IMR-90 (cell line): Measurements from ENCODE around the gene MYBPHL. TPM values are rescaled to one million over a fixed set of nuclear protein-coding genes. Genes with fewer than 3 reads are reported as not detected.

Experiments used
- ATAC-seq: fragments of 200-7000 bp; cut with Tn5 transposase; 2 replicates; pipeline ENCODE4 v1.9.1; 2020; ENCODE audit warnings: low read depth, mild to moderate bottlenecking, moderate library complexity
- BruUV-seq: library from RNA; stranded (reverse); fragments of 400-500 nt; replicated peaks from 2 replicates; lab custom pipeline; 2021; lab: Mats Ljungman, UMichigan
- CTCF ChIA-PET: fragments of 300-600 bp; formaldehyde crosslinking; extraction: SDS; loops from one replicate; lab custom pipeline; 2021; ENCODE audit warnings: antibody characterized with exemption; lab: Yijun Ruan, JAX
- POLR2A ChIA-PET: fragments of 300-600 bp; sonication (Branson Sonifier 250); formaldehyde crosslinking; loops from one replicate; lab custom pipeline; 2022; ENCODE audit warnings: antibody characterized with exemption; ENCODE audit not compliant: unreplicated experiment; lab: Charles Lee
- DNase-seq: peaks from one replicate; pipeline ENCODE4 v3.0.0; 2013
- H2AFZ ChIP-seq: replicated peaks from 2 replicates; pipeline ENCODE3; 2013; ENCODE audit warnings: low read length, mild to moderate bottlenecking; ENCODE audit not compliant: poor library complexity
- H2AK5ac ChIP-seq: 2 replicates; pipeline ENCODE4 v1.6.1; 2013; ENCODE audit warnings: low read depth, low read length, inconsistent platforms
- H2AK9ac ChIP-seq: replicated peaks from 2 replicates; pipeline ENCODE3; 2013; ENCODE audit warnings: mild to moderate bottlenecking, low read depth, low read length, moderate library complexity; ENCODE audit not compliant: poor library complexity
- H2BK120ac ChIP-seq: 2 replicates; pipeline ENCODE4 v1.6.1; 2013; ENCODE audit warnings: low read depth, low read length, inconsistent platforms
- H2BK15ac ChIP-seq: 3 replicates; pipeline ENCODE4 v1.6.1; 2013; ENCODE audit warnings: low read depth, low read length, inconsistent platforms
- H2BK20ac ChIP-seq: 2 replicates; pipeline ENCODE4 v1.6.1; 2013; ENCODE audit warnings: low read depth, mild to moderate bottlenecking, inconsistent platforms, low read length, moderate library complexity
- H2BK5ac ChIP-seq: 2 replicates; pipeline ENCODE4 v1.6.1; 2013; ENCODE audit warnings: mild to moderate bottlenecking, low read depth, low read length, inconsistent platforms; ENCODE audit not compliant: poor library complexity, severe bottlenecking
- H3K14ac ChIP-seq: replicated peaks from 2 replicates; pipeline ENCODE4 v1.6.1; 2013; ENCODE audit warnings: low read depth, low read length, inconsistent platforms
- H3K18ac ChIP-seq: 2 replicates; pipeline ENCODE4 v1.6.1; 2013; ENCODE audit warnings: low read depth, low read length, control low read depth
- H3K23ac ChIP-seq: 2 replicates; pipeline ENCODE4 v1.6.1; 2013; ENCODE audit warnings: low read depth, low read length, inconsistent platforms
- H3K27ac ChIP-seq: 2 replicates; pipeline ENCODE4 v1.5.1; 2013; ENCODE audit warnings: mild to moderate bottlenecking, control low read depth, low read length; ENCODE audit not compliant: insufficient read depth
- H3K27me3 ChIP-seq: 2 replicates; pipeline ENCODE4 v1.6.1; 2013; ENCODE audit warnings: low read length; ENCODE audit not compliant: control insufficient read depth, insufficient read depth
- H3K36me3 ChIP-seq: 2 replicates; pipeline ENCODE4 v1.6.1; 2013; ENCODE audit warnings: low read length, mixed read lengths; ENCODE audit not compliant: control insufficient read depth, insufficient read depth
- H3K4ac ChIP-seq: 2 replicates; pipeline ENCODE4 v1.6.1; 2013; ENCODE audit warnings: low read depth, low read length, inconsistent platforms
- H3K4me1 ChIP-seq: 2 replicates; pipeline ENCODE4 v1.6.1; 2013; ENCODE audit warnings: low read length, mixed read lengths; ENCODE audit not compliant: control insufficient read depth, insufficient read depth
- H3K4me2 ChIP-seq: 2 replicates; pipeline ENCODE4 v1.6.1; 2013; ENCODE audit warnings: low read depth, mild to moderate bottlenecking, control low read depth, low read length, moderate library complexity
- H3K4me3 ChIP-seq: 2 replicates; pipeline ENCODE4 v1.5.1; 2013; ENCODE audit warnings: low read depth, mild to moderate bottlenecking, control low read depth, low read length, moderate library complexity; ENCODE audit not compliant: insufficient read depth
- H3K56ac ChIP-seq: 2 replicates; pipeline ENCODE4 v1.6.1; 2013; ENCODE audit warnings: low read length, inconsistent platforms; ENCODE audit not compliant: insufficient read depth; ENCODE audit errors: extremely low read depth
- H3K79me1 ChIP-seq, 2 experiments: 2 replicates each; pipeline ENCODE4 v1.6.1; 2013; ENCODE audit warnings: low read length in 2 of 2, inconsistent platforms in 1 of 2, low read depth in 1 of 2
- H3K9ac ChIP-seq: 2 replicates; pipeline ENCODE4 v1.6.1; 2013; ENCODE audit warnings: low read depth, low read length, control low read depth
- H3K9me1 ChIP-seq: 2 replicates; pipeline ENCODE4 v1.6.1; 2013; ENCODE audit warnings: low read length, inconsistent platforms; ENCODE audit not compliant: insufficient read depth
- H3K9me3 ChIP-seq: 2 replicates; pipeline ENCODE4 v1.6.1; 2013; ENCODE audit warnings: low read length; ENCODE audit not compliant: control insufficient read depth, insufficient read depth
- H4K20me1 ChIP-seq: 2 replicates; pipeline ENCODE4 v1.6.1; 2013; ENCODE audit warnings: low read length, inconsistent platforms; ENCODE audit not compliant: insufficient read depth
- H4K5ac ChIP-seq: 2 replicates; pipeline ENCODE4 v1.6.1; 2013; ENCODE audit warnings: mild to moderate bottlenecking, low read depth, low read length, control low read depth
- H4K8ac ChIP-seq, 2 experiments: 2 replicates each; pipeline ENCODE4 v1.6.1; 2013; ENCODE audit warnings: low read depth in 2 of 2, low read length in 2 of 2, control low read depth in 1 of 2, inconsistent platforms in 1 of 2
- H4K91ac ChIP-seq: 2 replicates; pipeline ENCODE4 v1.6.1; 2013; ENCODE audit warnings: low read depth, low read length, inconsistent platforms; ENCODE audit not compliant: insufficient read depth
- NFE2L2 ChIP-seq: fragments of 150-350 bp; IDR thresholded peaks from 2 replicates; pipeline ENCODE4 v1.6.1; 2016; ENCODE audit warnings: low read depth, mild to moderate bottlenecking, low read length
- WGBS, 2 experiments: methylation state at CpG; one replicate each; pipeline versions ENCODE4 v1.1.5 to v1.1.7; 2013; ENCODE audit warnings: missing lambda C conversion rate in 2 of 2; ENCODE audit not compliant: insufficient read length in 1 of 2; ENCODE audit errors: extremely low coverage in 2 of 2; 5-methylcytosine and 5-hydroxymethylcytosine counted together
- dilution Hi-C: fragments of 300-500 bp; cut with HindIII; formaldehyde crosslinking; loops from one replicate; pipeline ENCODE4 v1.14.3; 2018; ENCODE audit warnings: low sequenced_read_pairs; ENCODE audit not compliant: unreplicated experiment
- in situ Hi-C: fragments of 300-500 bp; cut with MboI; formaldehyde crosslinking; loops from 3 replicates; pipeline ENCODE4 v1.14.3; 2019; ENCODE audit warnings: low sequenced_read_pairs, inconsistent platforms, mixed read lengths
- intact Hi-C: fragments of 100-400 bp; cut with micrococcal nuclease; formaldehyde crosslinking; loops from 2 replicates; pipeline ENCODE4 v1.10.0; 2022
- polyA plus RNA-seq, 3 experiments: library from polyadenylated mRNA; depleted of rRNA; stranded (reverse); fragments of >200 nt; gene quantifications; 2 replicates each; pipeline ENCODE4 v1.2.3, GENCODE V29; 2012; ENCODE audit warnings: low replicate concordance in 1 of 3
- total RNA-seq: library from RNA; depleted of rRNA; stranded (reverse); fragments of >200 nt; gene quantifications from 2 replicates; pipeline ENCODE4 v1.2.3, GENCODE V29; 2012

MYBPHL gene
- total and polyA plus RNA-seq, 2 of the 4 experiments (the other 2 are of a cell fraction) = 0.07 TPM; not detected in 1

- intact Hi-C loops (no loop called here), in situ Hi-C loops (no loop called here), dilution Hi-C loops (no loop called here)
- Histone ChIP-seq H3K9ac (no peak overlapping the region), H3K4me3 (no peak overlapping the region), H4K91ac (no peak overlapping the region), H3K9me3 (no peaks in the 10 kb centered on the region), H2BK20ac (no peak overlapping the region), H2AK5ac (0 out of 2 replicates have a peak overlapping the region, but pooled peaks have one; percentile 2), H3K36me3 (no peaks in the 10 kb centered on the region), H3K23ac (no peak overlapping the region), H3K4me2 (no peak overlapping the region), H3K14ac (no peak overlapping the region), H2AFZ (no peak overlapping the region), H3K9me1 (no peaks in the 10 kb centered on the region; the same call in 1 of the 2 replicates), H2BK15ac (no peak overlapping the region), H2BK120ac (no peak overlapping the region), H2BK5ac (no peak overlapping the region), H3K4me1 (peaks cover 8% of the 10 kb centered on the region), H3K79me1 (no peaks in the 10 kb centered on the region), H4K5ac (no peak overlapping the region), H2AK9ac (no peak overlapping the region), H4K8ac (no peak overlapping the region), H3K27ac (no peak overlapping the region), H4K20me1 (no peaks in the 10 kb centered on the region), H3K56ac (no peak overlapping the region), H3K4ac (no peak overlapping the region), H3K27me3 (no peaks in the 10 kb centered on the region), H3K18ac (no peak overlapping the region)
- ChIA-PET POLR2A (no interaction called here), CTCF (no interaction called here)
- no TSS peak for BruUV-seq
- DNase-seq (no peak), ATAC-seq (no peak)
- WGBS, 2 experiments = 100% methylated on average over 1 of the region's 7 CpGs; no CpG with 5 or more reads in 1 of the 2 experiments
- TF ChIP-seq NFE2L2 = no peak
Observed at GRCh38 chr1:109248444-109248796, 58.4 kb downstream of the MYBPHL start.
